Caco-2 (cell line): ENCODE measurements around the gene EDARADD. TPM values are rescaled to one million over a fixed set of nuclear protein-coding genes. Genes with fewer than 3 reads are reported as not detected.

ENCODE experiments used
- BruUV-seq: library from RNA; stranded (reverse); fragments of 400-500 nt; replicated peaks from 2 replicates; lab custom pipeline; 2021; lab: Mats Ljungman, UMichigan
- CTCF ChIA-PET: fragments of 300-600 bp; sonication (Branson Sonifier 250); formaldehyde crosslinking; loops from one replicate; lab custom pipeline; 2022; ENCODE audit warnings: antibody characterized with exemption; lab: Charles Lee
- POLR2A ChIA-PET: fragments of 300-600 bp; sonication (Branson Sonifier 250); formaldehyde crosslinking; loops from one replicate; lab custom pipeline; 2022; ENCODE audit warnings: antibody characterized with exemption; lab: Charles Lee
- DNase-seq, 2 experiments: peaks; one replicate each; pipeline versions ENCODE4 v3.0.0 to v3.0.0-alpha.2; 2020 to 2022
- H3K27me3 ChIP-seq: replicated peaks from 2 replicates; pipeline ENCODE4 v1.6.0; 2011; ENCODE audit warnings: low read length; ENCODE audit not compliant: control insufficient read depth, insufficient read depth
- H3K36me3 ChIP-seq: 2 replicates; pipeline ENCODE4 v1.5.1; 2011; ENCODE audit warnings: low read length; ENCODE audit not compliant: control insufficient read depth, insufficient read depth
- H3K4me1 ChIP-seq: fragments of 250-450 bp; sonication (Bioruptor Pico); 2 replicates; pipeline ENCODE4 v1.5.1; 2020; ENCODE audit warnings: mild to moderate bottlenecking
- H3K4me3 ChIP-seq: 2 replicates; pipeline ENCODE4 v1.5.1; 2011; ENCODE audit warnings: low read depth, mild to moderate bottlenecking, control low read depth, low read length
- H3K9me3 ChIP-seq: fragments of 250-450 bp; sonication (Bioruptor Pico); 2 replicates; pipeline ENCODE4 v1.5.1; 2020; ENCODE audit warnings: mild to moderate bottlenecking, moderate library complexity
- H3K27ac Mint-ChIP-seq: one replicate; pipeline ENCODE4 v1.8.0; 2022; ENCODE audit warnings: mixed read lengths; ENCODE audit not compliant: unreplicated experiment
- H3K27me3 Mint-ChIP-seq: one replicate; pipeline ENCODE4 v1.8.0; 2022; ENCODE audit warnings: mixed read lengths; ENCODE audit not compliant: insufficient read depth, unreplicated experiment
- H3K36me3 Mint-ChIP-seq: one replicate; pipeline ENCODE4 v1.8.0; 2022; ENCODE audit warnings: mild to moderate bottlenecking, mixed read lengths; ENCODE audit not compliant: insufficient read depth, unreplicated experiment
- H3K4me1 Mint-ChIP-seq: one replicate; pipeline ENCODE4 v1.8.0; 2022; ENCODE audit warnings: low read depth, mixed read lengths; ENCODE audit not compliant: unreplicated experiment
- H3K4me3 Mint-ChIP-seq: one replicate; pipeline ENCODE4 v1.8.0; 2022; ENCODE audit warnings: mild to moderate bottlenecking, moderate library complexity, mixed read lengths; ENCODE audit not compliant: unreplicated experiment
- H3K9me3 Mint-ChIP-seq: one replicate; pipeline ENCODE4 v1.8.0; 2022; ENCODE audit warnings: mixed read lengths; ENCODE audit not compliant: unreplicated experiment
- CTCF ChIP-seq, 2 experiments: fragments of 200-600 bp in 1 of 2; IDR thresholded peaks; 1 replicate in 1 of 2; 2 replicates in 1 of 2; pipeline versions ENCODE4 v1.5.1 to v1.8.0; 2011 to 2022; ENCODE audit warnings: antibody characterized with exemption in 1 of 2, control low read depth in 1 of 2, inconsistent platforms in 1 of 2, low read depth in 1 of 2, low read length in 1 of 2, mild to moderate bottlenecking in 1 of 2, moderate library complexity in 1 of 2; ENCODE audit not compliant: insufficient read depth in 1 of 2, severe bottlenecking in 1 of 2, unreplicated experiment in 1 of 2
- intact Hi-C: fragments of 100-400 bp; cut with micrococcal nuclease; formaldehyde crosslinking; loops from one replicate; pipeline ENCODE4 v1.10.0; 2022; ENCODE audit not compliant: unreplicated experiment
- total RNA-seq: library from RNA; stranded (reverse); gene quantifications from 2 replicates; pipeline ENCODE4 v1.2.3, GENCODE V29; 2022

The EDARADD gene
- total RNA-seq, 1 experiment from 2014 or later, result 14.4 TPM

GRCh38 chr1:236440373-236440772 is 46.3 kb downstream of the EDARADD start:
- no peak overlapping the region for H3K4me3 Mint-ChIP-seq
- CTCF ChIA-PET, result no interaction called here

GRCh38 chr1:236450779-236451178 is 56.7 kb downstream of the EDARADD start:
- Mint-ChIP-seq H3K9me3 (peaks cover 9% of the 10 kb centered on the region), H3K4me3 (no peak overlapping the region), H3K27me3 (no peaks in the 10 kb centered on the region), H3K36me3 (peaks cover 4% of the 10 kb centered on the region), H3K4me1 (peaks cover 7% of the 10 kb centered on the region), H3K27ac (no peak overlapping the region)
- CTCF ChIA-PET, result no interaction called here
- intact Hi-C loops, result no loop called here
- H3K4me3 ChIP-seq, result no peak overlapping the region
- H3K9me3 ChIP-seq, result no peaks in the 10 kb centered on the region
- no peaks in the 10 kb centered on the region for H3K27me3 ChIP-seq
- BruUV-seq, result no TSS peak
- TF ChIP-seq CTCF (IDR thresholded peaks at IDR 0.05; ENCODE audit: insufficient read depth in 1 of 2, low read depth in 1 of 2, low read length in 1 of 2, severe bottlenecking in 1 of 2, unreplicated experiment in 1 of 2), result no peak
- no peak for DNase-seq
- POLR2A ChIA-PET, result no interaction called here
- no peaks in the 10 kb centered on the region for H3K4me1 ChIP-seq
- peaks cover 2% of the 10 kb centered on the region; the same call in 1 of the 2 replicates for H3K36me3 ChIP-seq

More at GRCh38 chr1:236440373-236440772, 46.3 kb downstream of the EDARADD start:
- POLR2A ChIA-PET, result no interaction called here
- Mint-ChIP-seq H3K9me3 (peaks cover 26% of the 10 kb centered on the region), H3K27ac (no peak overlapping the region), H3K36me3 (peaks cover 8% of the 10 kb centered on the region), H3K27me3 (no peaks in the 10 kb centered on the region), H3K4me1 (peaks cover 8% of the 10 kb centered on the region)
- H3K4me3 ChIP-seq, result no peak overlapping the region
- no peaks in the 10 kb centered on the region; the same call in 1 of the 2 replicates for H3K36me3 ChIP-seq
- no peaks in the 10 kb centered on the region; the same call in 1 of the 2 replicates for H3K27me3 ChIP-seq
- DNase-seq, result no peak
- TF ChIP-seq CTCF (IDR thresholded peaks at IDR 0.05; ENCODE audit: insufficient read depth in 1 of 2, low read depth in 1 of 2, low read length in 1 of 2, severe bottlenecking in 1 of 2, unreplicated experiment in 1 of 2), result no peak
- intact Hi-C loops, result loop anchor here (5.0 kb wide), 1 partner anchor 52 kb away; no protein-coding TSS in a partner anchor
- no TSS peak for BruUV-seq
- peaks cover 10% of the 10 kb centered on the region for H3K4me1 ChIP-seq
- H3K9me3 ChIP-seq, result peaks cover 11% of the 10 kb centered on the region; the same call in 1 of the 2 replicates

- H3K27me3 ChIP-seq, result no peaks in the 10 kb centered on the region
- Mint-ChIP-seq H3K27me3 (no peaks in the 10 kb centered on the region), H3K9me3 (peaks cover 9% of the 10 kb centered on the region), H3K4me1 (peaks cover 7% of the 10 kb centered on the region), H3K27ac (no peak overlapping the region), H3K4me3 (no peak overlapping the region), H3K36me3 (peaks cover 4% of the 10 kb centered on the region)
- BruUV-seq, result no TSS peak
- H3K9me3 ChIP-seq, result no peaks in the 10 kb centered on the region
- intact Hi-C loops, result no loop called here
- ChIA-PET POLR2A (no interaction called here), CTCF (interaction anchor here (0.5 to 0.8 kb wide), 3 partner anchors 70 to 311 kb away, joined by 3 to 5 read pairs (median 3); no protein-coding TSS in a partner anchor)
- peak; percentile 39 to 50 for DNase-seq
- peaks cover 2% of the 10 kb centered on the region; the same call in 1 of the 2 replicates for H3K36me3 ChIP-seq
- no peak overlapping the region for H3K4me3 ChIP-seq
- no peaks in the 10 kb centered on the region for H3K4me1 ChIP-seq
- TF ChIP-seq CTCF (IDR thresholded peaks at IDR 0.05; ENCODE audit: insufficient read depth in 1 of 2, low read depth in 1 of 2, low read length in 1 of 2, severe bottlenecking in 1 of 2, unreplicated experiment in 1 of 2), result peak in 1 of 2 experiments; percentile 45
Observed at GRCh38 chr1:236451796-236452373, 57.8 kb downstream of the EDARADD start.
